ENCODE data around the gene CD151.

CD151 gene

DNA sequence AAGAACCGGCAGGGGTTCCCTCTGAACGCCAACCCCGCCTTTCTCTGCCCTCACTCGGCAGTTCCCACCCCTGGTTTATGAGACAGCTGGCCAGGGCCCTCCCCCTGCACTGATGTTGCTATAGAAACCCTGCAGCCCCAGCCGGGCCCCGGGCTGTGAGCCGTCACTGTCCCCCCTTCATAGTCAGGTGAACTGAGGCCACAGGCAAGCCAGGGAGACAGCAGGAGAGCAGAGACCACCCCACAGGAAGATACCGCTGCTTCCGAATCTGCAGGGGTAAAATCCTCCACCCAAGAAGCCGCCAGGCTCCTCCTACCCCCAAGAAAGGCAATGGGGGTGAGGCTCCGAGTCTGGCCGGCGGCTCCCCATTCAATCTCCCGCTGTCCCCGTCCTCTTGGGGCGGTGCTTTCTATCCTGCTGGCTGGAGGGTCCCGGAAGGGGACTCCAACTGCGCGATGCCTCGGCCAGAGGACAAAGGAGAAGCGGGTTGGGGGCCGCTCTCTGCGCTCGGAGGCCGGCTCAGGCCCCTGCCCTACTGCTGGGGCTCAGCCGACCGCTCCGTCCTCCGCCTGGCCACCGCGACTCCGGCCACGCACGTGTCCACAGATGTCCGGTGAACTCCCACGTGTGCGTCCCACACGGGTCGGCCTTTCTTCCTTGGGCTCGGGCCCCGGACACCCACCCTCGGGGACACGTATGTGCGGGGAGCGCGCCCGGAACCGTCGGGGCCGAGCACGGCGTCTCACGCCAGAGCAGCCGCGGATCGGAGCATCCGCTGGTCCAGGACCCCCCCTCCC, 35.3 kb upstream of the CD151 start:
- peak; percentile 77 to 82 for DNase-seq

DNA sequence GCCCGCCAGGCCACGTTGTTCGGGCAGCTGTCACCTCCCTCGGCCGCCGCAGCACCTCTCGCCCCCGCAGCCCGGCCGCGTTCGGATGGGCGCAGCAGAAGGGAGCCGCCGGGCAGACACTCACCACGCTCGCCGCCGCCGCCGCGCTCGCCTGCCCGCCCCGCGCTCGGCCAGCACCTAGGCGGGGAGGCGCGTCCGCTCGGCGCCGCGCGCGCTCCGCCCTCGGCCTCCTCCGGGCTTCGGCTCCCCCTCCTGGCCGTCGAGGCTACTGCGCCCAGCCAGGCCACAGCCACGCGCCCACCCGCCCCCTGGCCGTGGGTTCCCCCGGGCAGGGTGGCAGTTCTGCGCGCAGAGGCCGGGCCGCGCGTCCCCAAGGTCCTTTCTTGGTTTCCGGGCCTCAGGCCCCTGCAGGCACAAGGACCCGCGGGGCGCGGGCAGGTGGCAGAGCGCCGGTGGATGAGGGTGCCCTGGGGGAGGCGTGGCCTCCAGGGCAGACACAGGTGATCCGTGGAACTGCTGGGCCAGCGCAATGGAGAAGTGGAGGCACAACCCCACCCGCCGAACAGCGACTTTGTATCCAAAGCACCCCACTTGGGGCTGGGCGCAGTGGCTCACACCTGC, 34.5 kb upstream of the CD151 start, which contains the start of gene SLC25A22:
Gene SLC25A22 (minus strand): TSS at position 189 of the 621 bp plus-strand sequence. CDS start 3,275 bp downstream, outside the sequence.
- peak; percentile 87 to 90 for DNase-seq

- no peak for DNase-seq
Observed at GRCh38 chr11:799641-800316, 33.0 kb upstream of the CD151 start.

GRCh38 chr11:800473-800872, 32.3 kb upstream of the CD151 start:
- no peak for DNase-seq

DNA sequence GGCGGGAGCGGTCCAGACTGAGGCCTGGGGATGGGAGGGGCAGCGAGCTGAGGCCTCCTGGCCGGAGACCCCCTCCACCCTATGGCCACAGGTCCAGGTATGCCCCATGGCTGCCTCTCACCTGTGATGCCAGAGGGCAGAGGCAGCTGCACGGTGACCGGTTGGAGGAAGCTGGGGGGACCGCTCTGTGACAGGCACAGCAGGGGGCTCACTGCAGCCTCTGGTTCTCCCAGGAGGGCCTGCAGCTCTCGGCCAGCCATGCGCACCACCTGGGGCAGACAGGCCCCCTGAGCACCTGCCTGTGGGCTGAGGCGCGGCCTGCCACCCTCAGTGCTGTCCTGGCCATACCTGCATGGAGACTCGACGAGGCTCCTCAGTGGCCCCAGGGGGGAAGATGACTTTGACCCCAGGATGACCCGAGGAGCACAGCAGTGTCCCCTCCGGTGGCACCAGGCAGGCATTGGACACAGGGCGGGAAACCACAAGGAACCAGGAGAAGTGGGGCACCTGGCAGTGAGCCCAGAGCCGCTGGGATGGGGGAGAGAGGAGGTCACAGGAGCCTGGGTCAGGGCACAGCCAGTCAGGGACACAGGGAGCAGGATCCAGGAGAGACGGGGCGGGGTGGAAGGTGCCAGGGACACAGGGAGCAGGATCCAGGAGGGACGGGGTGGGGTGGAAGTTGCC, 31.5 kb upstream of the CD151 start:
- no peak for DNase-seq

DNA sequence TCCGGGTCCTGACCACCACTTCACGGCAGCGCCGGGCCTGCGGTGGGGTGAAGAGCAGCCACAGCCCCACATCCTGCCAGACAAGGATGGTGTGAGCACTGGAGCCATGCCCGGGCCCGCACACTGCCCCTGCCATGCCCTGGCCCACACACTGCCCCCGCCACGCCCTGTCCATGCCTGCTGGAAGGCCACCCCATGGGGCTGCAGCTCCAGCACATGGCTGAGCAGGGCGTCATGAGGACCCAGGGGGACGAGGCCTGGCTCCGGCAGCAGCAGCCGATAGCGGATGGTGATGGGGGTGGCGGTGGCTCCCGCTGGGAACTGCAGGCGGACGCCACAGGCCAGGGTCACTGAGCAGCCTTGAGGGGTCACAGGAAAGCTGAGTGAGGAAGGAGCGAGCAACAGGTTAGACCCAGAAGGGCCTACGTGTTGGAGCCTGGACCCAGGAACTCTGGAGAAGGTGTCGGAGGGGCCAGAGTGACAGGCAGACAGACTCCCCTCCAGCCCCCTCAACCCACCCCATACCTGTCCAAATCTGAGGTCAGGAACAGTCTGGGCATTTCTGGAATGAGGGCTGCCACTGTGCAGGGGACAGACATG, 30.6 kb upstream of the CD151 start:
- no peak for DNase-seq

DNA sequence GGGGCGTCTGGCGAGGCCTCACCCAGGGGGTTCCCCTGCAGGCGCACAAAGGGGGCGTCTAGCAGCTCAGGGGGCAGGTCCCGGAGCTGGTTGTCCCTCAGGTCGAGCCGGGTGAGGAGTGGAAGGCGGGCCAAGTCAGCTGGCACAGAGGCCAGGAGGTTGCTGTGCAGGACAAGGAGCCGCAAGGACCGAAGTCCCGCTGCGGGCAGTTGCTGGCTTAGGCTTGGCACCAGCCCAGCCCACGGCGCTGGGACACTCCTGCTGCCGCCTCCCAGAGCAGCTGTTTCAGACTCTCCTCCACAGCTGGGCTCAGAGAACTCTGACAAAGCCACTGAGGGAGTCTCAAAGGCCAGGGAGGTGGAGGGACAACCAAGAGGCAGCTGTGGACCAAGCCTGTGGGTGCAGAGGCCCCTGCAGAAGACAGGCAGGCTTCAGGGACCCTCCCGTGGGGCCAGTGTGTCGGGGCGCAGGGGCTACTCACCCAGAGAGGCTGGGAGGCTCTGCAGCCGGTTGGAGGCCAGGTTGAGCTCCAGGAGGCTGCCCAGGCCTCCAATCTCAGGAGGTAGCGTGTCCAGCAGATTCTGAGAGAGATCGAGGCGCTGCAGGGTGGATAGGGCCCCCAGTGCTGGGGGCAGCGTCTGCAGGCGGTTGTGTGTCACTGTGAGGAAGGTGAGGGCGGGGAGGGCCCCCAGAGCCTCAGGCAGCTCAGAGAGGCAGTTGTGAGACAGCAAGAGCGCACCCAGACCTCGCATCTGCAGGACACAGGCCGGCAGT, 29.9 kb upstream of the CD151 start:
- DNase-seq = no peak

DNA sequence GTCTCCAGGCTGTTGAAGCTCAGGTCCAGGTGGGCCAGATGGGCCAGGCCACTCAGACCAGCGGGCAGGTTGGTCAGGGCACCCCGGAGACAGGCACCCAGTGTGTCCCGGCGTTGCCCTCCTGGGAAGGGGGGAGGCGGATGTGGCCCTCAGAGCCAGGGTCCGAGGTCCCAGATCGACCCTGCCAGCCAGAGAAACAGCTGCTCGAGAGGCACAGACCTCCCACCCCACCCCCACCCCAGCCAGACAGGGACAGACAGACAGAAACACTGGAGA, 29.3 kb upstream of the CD151 start:
- no peak for DNase-seq

- DNase-seq = no peak
Observed at GRCh38 chr11:803770-804598, 28.8 kb upstream of the CD151 start.

GRCh38 chr11:804599-804964, 28.2 kb upstream of the CD151 start:
- no peak for DNase-seq

GRCh38 chr11:808427-809286, 24.1 kb upstream of the CD151 start:
- no peak for DNase-seq

GRCh38 chr11:809287-810039, 23.3 kb upstream of the CD151 start, which contains the start of gene RPLP2:
Gene RPLP2 (plus strand): TSS chr11:809967. CDS start chr11:810235, 268 bp downstream.
- DNase-seq = peak; percentile 97 to 98

GRCh38 chr11:810040-810567, 22.6 kb upstream of the CD151 start:
- no peak for DNase-seq

GRCh38 chr11:811446-812245, 21.1 kb upstream of the CD151 start:
- DNase-seq = no peak

DNA sequence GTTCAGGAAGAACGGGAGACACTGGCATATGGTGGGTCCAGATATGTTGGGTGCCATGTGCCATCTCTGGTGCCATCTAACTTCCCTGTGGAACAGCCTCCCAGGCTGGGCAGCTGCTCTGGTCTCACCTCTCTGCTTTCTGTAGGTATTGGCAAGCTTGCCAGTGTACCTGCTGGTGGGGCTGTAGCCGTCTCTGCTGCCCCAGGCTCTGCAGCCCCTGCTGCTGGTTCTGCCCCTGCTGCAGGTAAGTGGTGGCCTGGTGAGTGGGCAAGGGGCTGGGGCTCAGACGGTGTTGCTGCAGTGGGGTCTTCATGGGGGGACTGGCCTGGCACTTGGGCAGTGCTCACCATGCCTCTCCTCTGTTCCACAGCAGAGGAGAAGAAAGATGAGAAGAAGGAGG, 20.4 kb upstream of the CD151 start:
- no peak for DNase-seq

DNA sequence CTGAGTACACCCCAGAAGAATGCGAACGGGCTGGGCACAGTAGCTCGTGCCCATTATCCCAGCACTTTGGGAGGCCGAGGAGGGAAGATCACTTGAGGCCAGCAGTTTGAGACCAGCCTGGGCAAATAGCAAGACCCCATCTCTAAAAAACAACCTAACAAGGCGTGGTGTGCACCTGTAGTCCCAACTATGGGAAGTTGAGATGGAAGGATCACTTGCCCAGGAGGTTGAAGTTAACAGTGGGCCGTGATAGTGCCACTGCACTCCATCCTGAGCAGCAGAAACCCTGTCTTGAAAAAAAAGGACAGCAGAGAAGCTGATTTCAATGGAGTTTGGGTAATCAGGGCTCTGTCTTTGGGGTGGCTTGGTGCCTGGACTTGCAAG, 19.7 kb upstream of the CD151 start:
- DNase-seq = no peak

- no peak for DNase-seq
Observed at GRCh38 chr11:813456-814096, 19.2 kb upstream of the CD151 start.
